Endothelial cell of umbilical vein (primary cell): ENCODE results near the gene GTF2IRD1.

Experiments used
- CTCF ChIP-seq, 2 donors: IDR thresholded peaks; 1 replicate in 1 of 2; 2 replicates in 1 of 2; pipeline ENCODE4 v1.5.1; 2011; ENCODE audit warnings: low read length in 2 of 2, mild to moderate bottlenecking in 2 of 2, moderate library complexity in 2 of 2, control low read depth in 1 of 2, inconsistent platforms in 1 of 2, low read depth in 1 of 2; ENCODE audit not compliant: insufficient read depth in 1 of 2; ENCODE audit errors: extremely low read depth in 1 of 2
- FOS ChIP-seq: IDR thresholded peaks from 2 replicates; pipeline ENCODE4 v1.6.1; 2011; ENCODE audit warnings: mild to moderate bottlenecking, low read length, moderate library complexity, borderline replicate concordance; ENCODE audit not compliant: insufficient read depth
- POLR2A ChIP-seq: IDR thresholded peaks from 2 replicates; pipeline ENCODE4 v1.6.1; 2012; ENCODE audit warnings: low read depth, mild to moderate bottlenecking, control low read depth, low read length

- TF ChIP-seq CTCF (IDR thresholded peaks at IDR 0.05; ENCODE audit: extremely low read depth in 1 of 2, insufficient read depth in 1 of 2, low read depth in 1 of 2, low read length in 2 of 2) (no peak), POLR2A (no peak), FOS (no peak)
Measured at GRCh38 chr7:74514131-74514591, 60.5 kb downstream of the GTF2IRD1 start.
